ENCODE data around the gene CACNB1. TPM values are rescaled to one million over a fixed set of nuclear protein-coding genes. Genes with fewer than 3 reads are reported as not detected.

CACNB1 gene
- total RNA-seq, 2 experiments from 2014 or later: 5.3 to 5.9 TPM

DNA sequence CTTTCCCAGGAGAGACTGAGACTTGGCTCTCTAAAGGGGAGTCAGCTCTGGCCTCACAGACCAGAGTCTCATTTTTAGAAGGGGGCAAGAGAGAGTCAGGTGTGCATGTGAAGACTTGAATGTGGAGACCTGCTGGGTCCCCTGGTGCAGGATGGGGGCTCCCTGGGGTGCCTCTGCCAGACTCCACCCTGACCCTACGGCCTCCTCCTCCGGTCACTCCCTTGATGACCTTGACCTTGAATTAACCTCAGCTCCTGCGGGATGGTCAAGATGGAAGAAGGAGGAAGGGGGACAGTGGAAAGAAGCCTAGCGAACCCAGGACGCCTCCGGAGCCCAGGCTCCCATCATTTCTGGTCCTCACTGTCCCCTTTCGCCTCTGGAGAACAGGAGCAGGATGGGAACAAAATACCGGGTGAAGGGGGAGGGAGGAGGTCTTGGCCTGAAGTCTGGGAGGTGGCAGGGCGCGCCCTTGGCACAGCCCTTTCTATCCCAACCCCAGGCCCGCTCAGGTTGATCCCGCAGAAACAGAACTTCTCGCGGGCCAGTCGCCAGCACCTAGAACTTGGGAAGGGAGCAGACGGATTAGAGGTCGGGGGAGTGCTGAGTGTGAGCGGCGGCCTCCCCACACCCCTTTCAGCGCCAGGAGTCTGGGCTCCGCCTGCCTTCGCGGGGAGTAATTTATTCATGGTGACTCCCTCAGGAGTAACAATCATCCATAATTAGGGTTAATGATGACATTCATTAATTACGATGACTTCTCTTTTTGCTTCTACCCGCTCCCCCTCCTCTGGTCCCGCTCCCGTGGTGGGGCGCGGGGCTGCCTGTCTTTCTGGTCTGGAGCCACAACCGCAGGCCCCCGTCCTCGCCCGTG is 26.7 kb upstream of the CACNB1 start:
- Mint-ChIP-seq H3K9me3 (no peaks in the 10 kb centered on the region), H3K4me3 (peak overlapping the region; percentile 20), H3K27ac (no peak overlapping the region), H3K36me3 (ENCODE audit: low read depth) (no peaks in the 10 kb centered on the region), H3K27me3 (ENCODE audit: low read depth) (peaks cover 36% of the 10 kb centered on the region), H3K4me1 (ENCODE audit: low read depth) (peaks cover 6% of the 10 kb centered on the region)
- CTCF ChIA-PET: interaction anchor here (0.7 to 1.7 kb wide), 5 partner anchors 8 to 21 kb away, joined by 3 to 9 read pairs (median 4); no protein-coding TSS in a partner anchor
- intact Hi-C loops (cut with micrococcal nuclease): no loop called here
- DNase-seq: no peak

- no peaks in the 10 kb centered on the region for H3K36me3 Mint-ChIP-seq (ENCODE audit: low read depth)
- H3K27ac Mint-ChIP-seq: no peak overlapping the region
- intact Hi-C loops (cut with micrococcal nuclease): no loop called here
- peaks cover 38% of the 10 kb centered on the region for H3K27me3 Mint-ChIP-seq (ENCODE audit: low read depth)
- H3K4me3 Mint-ChIP-seq: no peak overlapping the region
- no peaks in the 10 kb centered on the region for H3K9me3 Mint-ChIP-seq
- H3K4me1 Mint-ChIP-seq (ENCODE audit: low read depth): peaks cover 6% of the 10 kb centered on the region
- DNase-seq: no peak
- CTCF ChIA-PET: interaction anchor here (0.7 to 1.9 kb wide), 6 partner anchors 9 to 22 kb away, joined by 3 to 9 read pairs (median 5); no protein-coding TSS in a partner anchor
Observed at GRCh38 chr17:39222866-39223834, 25.7 kb upstream of the CACNB1 start.

- DNase-seq: no peak
- Mint-ChIP-seq H3K27me3 (ENCODE audit: low read depth) (peaks cover 31% of the 10 kb centered on the region), H3K4me1 (ENCODE audit: low read depth) (peaks cover 7% of the 10 kb centered on the region), H3K27ac (no peak overlapping the region), H3K36me3 (ENCODE audit: low read depth) (no peaks in the 10 kb centered on the region), H3K4me3 (no peak overlapping the region), H3K9me3 (no peaks in the 10 kb centered on the region)
- intact Hi-C loops (cut with micrococcal nuclease): no loop called here
- CTCF ChIA-PET: interaction anchor here (0.6 to 1.9 kb wide), 3 partner anchors 14 to 21 kb away, joined by 3 to 6 read pairs (median 3); no protein-coding TSS in a partner anchor
Observed at GRCh38 chr17:39222151-39222550, 24.7 kb upstream of the CACNB1 start.

DNA sequence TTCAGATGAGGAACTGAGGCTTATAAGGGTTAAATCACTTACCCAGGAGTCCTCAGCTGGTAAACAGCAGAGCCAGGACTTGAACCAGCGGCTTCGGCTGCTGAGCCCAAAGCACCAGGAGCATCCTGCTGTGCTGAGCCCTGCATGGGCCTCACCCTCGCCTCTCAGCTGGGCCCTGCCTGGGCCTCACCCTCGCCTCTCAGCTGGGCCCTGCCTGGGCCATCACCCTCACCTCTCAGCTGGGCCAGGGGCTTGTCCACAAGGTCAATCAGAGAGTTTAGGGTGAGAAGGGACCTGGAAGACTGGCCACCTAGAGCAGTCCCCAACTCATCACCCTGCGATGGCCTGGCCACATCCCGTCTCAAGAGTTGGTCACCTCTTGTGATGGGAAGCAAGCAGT is 24.1 kb upstream of the CACNB1 start:
- no peaks in the 10 kb centered on the region for H3K36me3 Mint-ChIP-seq (ENCODE audit: low read depth)
- CTCF ChIA-PET: interaction anchor here (0.6 to 1.9 kb wide), 4 partner anchors 11 to 21 kb away, joined by 3 to 6 read pairs (median 3); no protein-coding TSS in a partner anchor
- no peaks in the 10 kb centered on the region for H3K9me3 Mint-ChIP-seq
- no peak for DNase-seq
- peaks cover 7% of the 10 kb centered on the region for H3K4me1 Mint-ChIP-seq (ENCODE audit: low read depth)
- H3K27me3 Mint-ChIP-seq (ENCODE audit: low read depth): peaks cover 32% of the 10 kb centered on the region
- intact Hi-C loops (cut with micrococcal nuclease): no loop called here
- H3K4me3 Mint-ChIP-seq: no peak overlapping the region
- no peak overlapping the region for H3K27ac Mint-ChIP-seq

DNA sequence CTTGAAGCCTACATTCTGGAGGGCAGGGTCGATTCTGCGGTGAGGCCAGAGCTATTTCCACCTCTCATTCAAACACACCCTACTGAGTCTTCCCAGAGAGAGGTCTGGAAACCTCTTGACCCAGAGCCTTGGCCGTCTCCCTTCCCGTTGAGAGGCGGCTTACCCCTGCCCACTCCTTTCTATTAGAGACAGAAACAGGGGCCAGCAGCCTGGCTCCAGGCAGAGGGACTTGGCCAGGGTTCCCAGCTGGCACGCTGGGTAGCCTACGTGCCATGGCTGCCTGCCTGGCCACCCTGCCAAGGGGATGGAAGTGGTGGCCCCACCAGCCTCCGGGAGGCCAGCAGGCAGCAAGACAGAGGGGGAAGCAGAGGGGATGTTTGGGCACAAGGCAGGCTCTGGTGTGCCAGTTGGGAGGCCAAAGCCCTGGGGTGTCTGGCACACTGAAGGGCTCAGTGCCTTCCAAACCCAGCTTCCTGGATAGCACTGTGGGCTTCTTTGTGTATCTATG is 22.2 kb upstream of the CACNB1 start:
- DNase-seq: no peak
- H3K9me3 Mint-ChIP-seq: no peaks in the 10 kb centered on the region
- no peaks in the 10 kb centered on the region for H3K36me3 Mint-ChIP-seq (ENCODE audit: low read depth)
- H3K27ac Mint-ChIP-seq: no peak overlapping the region
- H3K4me1 Mint-ChIP-seq (ENCODE audit: low read depth): peaks cover 2% of the 10 kb centered on the region
- intact Hi-C loops (cut with micrococcal nuclease): no loop called here
- CTCF ChIA-PET: interaction anchor here (0.7 to 2.2 kb wide), 4 partner anchors 12 to 53 kb away, joined by 3 to 11 read pairs (median 6); no protein-coding TSS in a partner anchor
- peaks cover 25% of the 10 kb centered on the region for H3K27me3 Mint-ChIP-seq (ENCODE audit: low read depth)
- H3K4me3 Mint-ChIP-seq: no peak overlapping the region

DNA sequence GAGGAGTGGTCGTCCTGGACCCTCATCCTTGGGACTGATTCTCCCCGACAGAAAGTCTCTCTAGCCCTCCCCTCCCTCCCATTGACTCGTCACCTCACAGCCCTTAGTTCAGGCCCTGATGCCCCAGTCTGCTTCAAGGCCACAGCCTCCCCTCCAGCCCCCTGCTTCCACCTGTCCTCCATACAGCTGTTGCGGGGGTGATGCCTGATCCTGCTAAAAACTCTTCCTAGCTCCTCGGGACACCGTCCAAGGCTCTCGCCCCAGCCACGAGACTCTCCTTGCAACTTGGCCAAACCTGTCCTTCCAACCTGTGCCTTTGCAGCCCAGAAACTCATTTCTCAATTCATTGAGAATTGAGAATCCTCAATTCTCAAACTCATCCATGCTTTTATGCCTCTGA is 21.4 kb upstream of the CACNB1 start:
- CTCF ChIA-PET: interaction anchor here (0.7 to 2.2 kb wide), 6 partner anchors 12 to 54 kb away, joined by 3 to 11 read pairs (median 6); no protein-coding TSS in a partner anchor
- Mint-ChIP-seq H3K27ac (no peak overlapping the region), H3K4me3 (no peak overlapping the region), H3K27me3 (ENCODE audit: low read depth) (peaks cover 20% of the 10 kb centered on the region), H3K36me3 (ENCODE audit: low read depth) (no peaks in the 10 kb centered on the region), H3K4me1 (ENCODE audit: low read depth) (peaks cover 2% of the 10 kb centered on the region), H3K9me3 (no peaks in the 10 kb centered on the region)
- DNase-seq: no peak
- intact Hi-C loops (cut with micrococcal nuclease): no loop called here

- Mint-ChIP-seq H3K36me3 (ENCODE audit: low read depth) (no peaks in the 10 kb centered on the region), H3K4me1 (ENCODE audit: low read depth) (peaks cover 2% of the 10 kb centered on the region), H3K4me3 (no peak overlapping the region), H3K9me3 (no peaks in the 10 kb centered on the region), H3K27me3 (ENCODE audit: low read depth) (peaks cover 14% of the 10 kb centered on the region), H3K27ac (no peak overlapping the region)
- CTCF ChIA-PET: interaction anchor here (0.6 to 2.2 kb wide), 6 partner anchors 12 to 170 kb away, joined by 3 to 11 read pairs (median 4); no protein-coding TSS in a partner anchor
- intact Hi-C loops (cut with micrococcal nuclease): no loop called here
- no peak for DNase-seq
Observed at GRCh38 chr17:39217734-39218369, 20.4 kb upstream of the CACNB1 start.

- H3K27me3 Mint-ChIP-seq (ENCODE audit: low read depth): peaks cover 4% of the 10 kb centered on the region
- H3K4me1 Mint-ChIP-seq (ENCODE audit: low read depth): peaks cover 14% of the 10 kb centered on the region
- DNase-seq: no peak
- CTCF ChIA-PET: interaction anchor here (0.7 to 1.1 kb wide), 2 partner anchors 21 to 30 kb away, joined by 4 to 7 read pairs; no protein-coding TSS in a partner anchor
- no peak overlapping the region for H3K4me3 Mint-ChIP-seq
- intact Hi-C loops (cut with micrococcal nuclease): no loop called here
- no peak overlapping the region for H3K27ac Mint-ChIP-seq
- no peaks in the 10 kb centered on the region for H3K9me3 Mint-ChIP-seq
- no peaks in the 10 kb centered on the region for H3K36me3 Mint-ChIP-seq (ENCODE audit: low read depth)
Observed at GRCh38 chr17:39213852-39214251, 16.4 kb upstream of the CACNB1 start.

GRCh38 chr17:39212841-39213480 is 15.5 kb upstream of the CACNB1 start:
- H3K36me3 Mint-ChIP-seq (ENCODE audit: low read depth): no peaks in the 10 kb centered on the region
- peaks cover 21% of the 10 kb centered on the region for H3K4me1 Mint-ChIP-seq (ENCODE audit: low read depth)
- peaks cover 2% of the 10 kb centered on the region for H3K27me3 Mint-ChIP-seq (ENCODE audit: low read depth)
- CTCF ChIA-PET: interaction anchor here (0.8 to 1.1 kb wide), 2 partner anchors 19 to 22 kb away, joined by 3 to 7 read pairs; no protein-coding TSS in a partner anchor
- no peak for DNase-seq
- H3K9me3 Mint-ChIP-seq: no peaks in the 10 kb centered on the region
- intact Hi-C loops (cut with micrococcal nuclease): no loop called here
- H3K27ac Mint-ChIP-seq: no peak overlapping the region
- no peak overlapping the region for H3K4me3 Mint-ChIP-seq

DNA sequence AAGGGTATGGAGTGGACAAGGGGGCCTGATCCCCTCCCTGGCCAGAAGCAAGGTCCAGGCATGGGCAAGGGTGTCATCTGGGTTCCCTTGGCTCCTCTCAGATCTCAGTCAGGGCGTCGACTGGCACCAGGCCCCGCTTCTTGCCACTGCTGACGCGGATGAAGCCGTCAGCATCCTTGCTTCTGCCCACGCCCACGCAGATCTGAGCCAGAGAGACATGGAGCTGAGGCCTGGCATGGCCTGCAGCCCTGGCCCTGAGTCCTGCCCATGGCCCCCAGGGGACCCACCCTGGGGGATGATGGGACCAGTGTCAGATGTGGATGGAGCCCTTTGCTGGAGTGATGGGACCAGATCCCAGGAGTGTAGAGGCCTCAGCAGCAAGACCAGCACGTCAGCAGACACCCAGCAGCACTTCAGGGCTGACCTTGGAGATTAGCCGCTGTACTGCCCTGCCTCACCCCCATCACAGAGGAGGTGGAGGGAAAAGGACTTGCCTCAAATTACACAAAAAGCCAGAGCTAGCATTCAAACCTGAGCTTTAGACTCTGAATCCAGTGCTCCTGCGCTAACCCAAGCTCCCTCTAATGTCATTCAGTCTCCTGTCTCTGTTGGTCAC is 14.8 kb upstream of the CACNB1 start:
- CTCF ChIA-PET: no interaction called here
- Mint-ChIP-seq H3K4me3 (no peak overlapping the region), H3K4me1 (ENCODE audit: low read depth) (peaks cover 24% of the 10 kb centered on the region), H3K9me3 (no peaks in the 10 kb centered on the region), H3K27me3 (ENCODE audit: low read depth) (peaks cover 2% of the 10 kb centered on the region), H3K27ac (no peak overlapping the region), H3K36me3 (ENCODE audit: low read depth) (no peaks in the 10 kb centered on the region)
- intact Hi-C loops (cut with micrococcal nuclease): no loop called here
- no peak for DNase-seq

DNA sequence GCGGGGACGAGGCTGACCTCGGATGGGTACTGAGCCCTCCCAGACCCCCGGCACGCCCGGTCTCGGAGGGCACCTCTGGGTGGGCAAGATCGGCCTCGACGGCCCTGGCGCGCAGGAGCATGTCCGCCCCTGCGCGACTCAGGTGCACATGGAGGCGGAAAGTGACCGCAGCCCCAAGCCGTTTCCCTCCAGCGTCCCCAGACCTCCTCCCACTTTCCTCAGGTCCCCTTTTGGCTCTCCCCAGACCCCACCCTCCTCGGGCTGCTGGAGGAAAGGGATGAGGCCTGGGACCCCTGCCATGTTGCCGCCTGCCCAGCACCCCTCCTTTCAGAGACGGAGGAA is 12.6 kb upstream of the CACNB1 start:
- intact Hi-C loops (cut with micrococcal nuclease): no loop called here
- peaks cover 31% of the 10 kb centered on the region for H3K4me1 Mint-ChIP-seq (ENCODE audit: low read depth)
- H3K9me3 Mint-ChIP-seq: no peaks in the 10 kb centered on the region
- no peak for DNase-seq
- no peak overlapping the region for H3K27ac Mint-ChIP-seq
- no peaks in the 10 kb centered on the region for H3K36me3 Mint-ChIP-seq (ENCODE audit: low read depth)
- no peaks in the 10 kb centered on the region for H3K27me3 Mint-ChIP-seq (ENCODE audit: low read depth)
- peak overlapping the region; percentile 28 for H3K4me3 Mint-ChIP-seq
- CTCF ChIA-PET: interaction anchor here (1.1 to 10.9 kb wide), 2 partner anchors 12 to 31 kb away, joined by 3 to 502 read pairs; no protein-coding TSS in a partner anchor
